H54 (cell line): ENCODE results near the gene TRIM44.

Source experiments
- DNase-seq: peaks from one replicate; pipeline ENCODE4 v3.0.0; 2011; ENCODE audit warnings: low spot score, mixed read lengths; ENCODE audit not compliant: insufficient read length
- FAIRE-seq: peaks from 3 replicates; lab custom pipeline; 2011; peaks lifted over from hg19 to GRCh38; lab: Jason Lieb, UNC
- POLR2A ChIP-seq: IDR thresholded peaks from 2 replicates; pipeline ENCODE4 v1.6.1; 2011; ENCODE audit warnings: low read depth, mild to moderate bottlenecking, low read length

The TRIM44 gene

DNA sequence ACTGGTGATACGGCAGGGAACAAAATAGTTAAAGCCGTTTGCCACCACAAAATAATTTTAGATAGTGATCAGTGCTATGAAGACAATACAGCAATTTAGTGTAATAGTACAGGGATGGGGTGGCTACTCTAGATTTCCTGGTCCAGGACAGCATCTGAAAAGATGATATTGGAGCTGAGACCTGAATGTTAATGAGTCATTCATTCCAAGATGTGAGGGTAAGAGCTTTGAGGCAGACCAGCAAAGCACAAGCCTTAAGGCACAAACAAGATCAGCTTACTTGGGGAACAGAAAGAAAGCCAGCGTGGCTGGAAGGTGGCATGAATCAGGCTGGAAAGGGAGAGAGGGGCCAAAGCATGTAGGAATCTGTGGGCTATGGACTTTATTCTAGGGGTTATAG, 132.3 kb downstream of the TRIM44 start:
- TF ChIP-seq POLR2A: no peak
- FAIRE-seq (peak; percentile 43), DNase-seq (peak; percentile 48)

- TF ChIP-seq POLR2A: no peak
- no peak for FAIRE-seq
- peak; percentile 21 for DNase-seq
These were observed 134.0 kb downstream of the TRIM44 start for GRCh38 chr11:35796562-35796961.

GRCh38 chr11:35798423-35798822, 135.8 kb downstream of the TRIM44 start:
- no peak for DNase-seq
- TF ChIP-seq POLR2A: no peak
- FAIRE-seq: no peak

GRCh38 chr11:35798983-35799382, 136.4 kb downstream of the TRIM44 start:
- no peak for DNase-seq
- no peak for TF ChIP-seq POLR2A
- FAIRE-seq: no peak

- FAIRE-seq: no peak
- no peak for TF ChIP-seq POLR2A
These were observed 137.1 kb downstream of the TRIM44 start for GRCh38 chr11:35799655-35800054.

DNA sequence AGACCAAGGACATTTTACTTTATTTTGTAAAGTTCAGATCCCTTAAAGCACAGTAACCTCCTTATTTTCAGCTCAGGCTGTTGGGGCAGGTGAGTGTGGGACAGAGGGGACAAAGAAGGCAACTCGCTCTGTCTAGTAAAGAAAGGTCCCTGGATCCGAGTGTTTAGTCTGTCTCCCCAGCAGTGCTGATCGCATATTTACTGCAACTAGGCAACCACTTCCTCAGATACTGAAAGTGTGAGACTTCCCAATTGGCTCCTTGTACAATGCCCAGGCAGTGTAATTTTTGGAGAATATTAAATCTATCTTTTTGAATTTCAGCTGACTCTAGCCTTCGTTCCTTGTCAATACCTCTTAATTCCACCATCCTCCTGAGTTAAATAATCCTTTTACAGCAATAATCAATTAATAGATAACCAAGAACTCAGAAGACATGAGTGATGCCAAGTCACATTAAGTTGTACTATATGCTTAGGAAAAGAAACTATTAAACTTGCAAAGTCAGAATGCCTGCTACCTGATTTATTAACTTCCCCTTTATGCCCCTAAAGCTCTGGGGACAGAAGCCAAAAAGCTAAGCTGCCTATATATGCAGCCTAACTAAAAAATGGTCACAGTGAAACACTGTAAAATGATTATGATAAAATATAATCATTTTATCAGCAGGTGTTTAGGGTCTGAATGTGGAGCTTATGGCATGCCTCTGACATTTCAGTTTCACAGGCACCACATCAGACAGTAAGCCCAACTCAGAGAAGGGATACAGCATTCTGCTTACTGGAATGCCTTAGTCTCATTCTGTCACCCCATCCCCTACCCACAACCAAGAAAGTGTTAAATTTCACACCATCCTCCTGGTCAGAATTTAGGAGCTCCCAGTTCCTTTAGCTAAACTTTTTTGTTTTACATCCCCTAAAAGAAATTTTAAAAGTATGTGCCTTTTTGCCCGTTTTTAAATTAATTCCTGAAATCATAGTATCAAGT, 138.7 kb downstream of the TRIM44 start:
- DNase-seq (no peak), FAIRE-seq (no peak)
- TF ChIP-seq POLR2A: no peak

More at GRCh38 chr11:35799655-35800054, 137.1 kb downstream of the TRIM44 start:
- DNase-seq: no peak

- no peak for DNase-seq
- FAIRE-seq: no peak
- no peak for TF ChIP-seq POLR2A
These were observed 139.6 kb downstream of the TRIM44 start for GRCh38 chr11:35802221-35802620.

GRCh38 chr11:35802672-35803071, 140.1 kb downstream of the TRIM44 start:
- DNase-seq: no peak
- TF ChIP-seq POLR2A: no peak
- no peak for FAIRE-seq

DNA sequence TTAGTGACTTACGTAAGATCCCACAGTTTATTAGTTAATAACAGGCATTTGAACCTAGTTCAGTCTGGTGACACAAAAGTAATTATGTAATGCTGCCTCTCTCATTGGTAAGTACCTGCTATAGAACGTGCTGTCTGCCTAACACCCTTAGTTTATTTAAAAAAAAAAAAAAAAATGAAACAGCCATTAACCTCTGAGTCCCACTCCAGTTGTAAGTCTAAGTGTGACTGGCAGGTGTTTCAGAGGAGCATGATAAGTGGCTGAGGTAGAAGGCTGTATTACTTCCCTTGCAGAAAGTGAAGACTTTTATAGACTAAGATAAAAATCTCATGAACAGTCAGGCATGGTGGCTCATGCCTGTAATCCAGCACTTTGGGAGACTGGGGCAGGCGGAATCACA, 140.5 kb downstream of the TRIM44 start:
- FAIRE-seq: no peak
- DNase-seq: no peak

GRCh38 chr11:35804451-35805040, 142.0 kb downstream of the TRIM44 start:
- DNase-seq: no peak
- FAIRE-seq: no peak
- no peak for TF ChIP-seq POLR2A

More for the DNA sequence above, 140.5 kb downstream of the TRIM44 start:
- no peak for TF ChIP-seq POLR2A

- FAIRE-seq (no peak), DNase-seq (no peak)
- no peak for TF ChIP-seq POLR2A
These were observed 147.0 kb downstream of the TRIM44 start for GRCh38 chr11:35809561-35809960.

GRCh38 chr11:35810045-35810645, 147.6 kb downstream of the TRIM44 start:
- FAIRE-seq (no peak), DNase-seq (no peak)
- TF ChIP-seq POLR2A: no peak

DNA sequence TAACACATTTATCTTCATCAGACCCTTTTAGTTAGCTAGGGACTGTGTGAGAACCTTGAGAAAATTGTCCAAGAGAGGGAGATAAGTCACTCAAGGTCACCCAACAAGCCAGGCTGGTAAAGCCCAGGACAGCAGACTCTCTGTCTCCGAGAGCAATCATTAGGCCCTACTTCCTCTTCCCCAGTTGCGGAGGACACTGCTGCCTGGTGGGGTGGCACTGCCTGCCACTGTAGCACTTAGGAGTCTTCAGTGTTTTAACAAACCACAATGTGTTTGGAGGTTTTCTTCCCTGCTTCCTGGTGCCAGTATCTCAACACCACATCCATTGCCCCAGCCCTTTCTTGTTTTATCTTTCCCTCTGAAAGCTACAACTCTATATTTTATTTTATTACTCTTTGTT, 149.2 kb downstream of the TRIM44 start:
- FAIRE-seq (no peak), DNase-seq (no peak)
- TF ChIP-seq POLR2A: no peak

GRCh38 chr11:35812828-35813227, 150.3 kb downstream of the TRIM44 start:
- DNase-seq (no peak), FAIRE-seq (no peak)
- TF ChIP-seq POLR2A: no peak
